ENCODE results near the gene PCSK6.

The PCSK6 gene

DNA sequence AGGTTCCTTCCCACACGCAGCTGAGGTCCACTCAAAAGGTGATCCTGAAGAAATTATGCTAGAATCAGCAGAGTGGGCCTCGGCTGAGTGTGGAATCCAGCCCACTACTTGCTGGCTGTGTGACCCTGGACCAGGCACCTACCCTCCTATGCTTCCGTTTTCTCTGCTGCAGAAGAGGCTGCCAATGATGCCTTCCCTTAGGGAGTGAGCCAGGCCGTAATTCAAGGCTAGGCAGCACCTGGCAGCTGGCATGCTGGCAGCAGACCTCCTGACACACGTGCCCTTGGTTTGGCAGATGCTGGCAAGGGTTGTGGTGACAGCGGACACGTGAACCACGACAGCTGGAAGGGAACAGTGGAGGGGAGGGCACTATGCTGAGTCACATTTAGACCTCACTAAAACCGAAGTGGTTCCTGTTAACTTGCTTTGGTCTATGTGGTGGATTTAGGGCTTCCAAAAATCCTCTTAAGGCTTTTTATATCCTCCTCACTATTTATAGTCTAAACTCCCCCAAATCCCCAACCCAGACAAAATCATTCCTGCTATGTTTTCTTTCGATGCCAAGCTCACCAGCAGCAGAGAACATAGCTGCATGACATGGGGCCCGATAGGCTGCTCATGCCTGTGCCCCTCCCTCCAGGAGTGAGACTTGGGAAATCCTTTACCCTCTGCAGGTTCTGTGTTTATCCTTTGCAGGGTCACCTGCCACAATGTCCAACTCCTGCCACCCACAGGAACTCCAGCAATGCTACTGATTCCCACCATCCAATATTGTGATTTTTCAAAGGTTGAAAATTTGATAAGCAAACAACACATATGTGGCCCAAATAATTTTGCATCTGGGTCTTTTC is 10.6 kb upstream of the PCSK6 start:
- no peak overlapping the region for H3K4me3 ChIP-seq (ENCODE audit: low read depth, low read length)

DNA sequence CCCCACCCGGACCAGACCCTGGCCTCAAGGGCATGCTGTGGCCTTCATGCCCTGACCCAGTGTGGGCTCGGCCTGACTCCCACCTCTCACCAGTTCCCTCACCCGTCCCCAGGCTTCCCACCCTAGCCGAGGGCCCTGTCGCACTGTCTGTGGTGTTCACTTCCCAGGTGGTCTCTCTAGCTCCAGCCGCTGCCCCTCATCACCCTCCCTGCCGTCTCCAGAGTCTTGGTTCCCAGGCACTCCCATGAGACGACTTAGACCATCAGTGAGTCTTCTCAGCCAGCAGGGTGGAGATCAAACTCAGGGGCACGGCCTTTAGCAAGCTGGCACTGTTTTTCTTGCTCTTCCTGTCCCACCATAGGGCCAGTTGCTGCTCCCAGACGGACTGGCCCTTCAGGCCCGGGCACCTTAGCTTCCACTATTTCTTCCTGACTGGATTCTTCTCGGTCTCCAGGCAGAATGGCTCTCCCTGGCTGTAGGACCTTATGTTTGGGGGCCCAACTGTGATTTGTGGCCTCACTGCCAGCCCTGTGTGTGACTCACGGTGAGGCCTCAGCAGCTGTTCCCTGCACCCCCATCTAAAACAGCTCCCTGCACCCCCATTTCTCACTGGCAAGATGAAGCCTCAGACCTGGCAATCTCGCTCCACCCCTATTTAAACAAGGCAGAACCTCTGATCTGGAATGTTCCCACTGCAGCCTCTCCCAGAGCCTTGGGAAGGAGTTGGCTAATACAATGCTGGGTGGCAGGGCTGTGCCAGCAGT is 9.4 kb upstream of the PCSK6 start:
- no peak overlapping the region for H3K4me3 ChIP-seq (ENCODE audit: low read depth, low read length)

DNA sequence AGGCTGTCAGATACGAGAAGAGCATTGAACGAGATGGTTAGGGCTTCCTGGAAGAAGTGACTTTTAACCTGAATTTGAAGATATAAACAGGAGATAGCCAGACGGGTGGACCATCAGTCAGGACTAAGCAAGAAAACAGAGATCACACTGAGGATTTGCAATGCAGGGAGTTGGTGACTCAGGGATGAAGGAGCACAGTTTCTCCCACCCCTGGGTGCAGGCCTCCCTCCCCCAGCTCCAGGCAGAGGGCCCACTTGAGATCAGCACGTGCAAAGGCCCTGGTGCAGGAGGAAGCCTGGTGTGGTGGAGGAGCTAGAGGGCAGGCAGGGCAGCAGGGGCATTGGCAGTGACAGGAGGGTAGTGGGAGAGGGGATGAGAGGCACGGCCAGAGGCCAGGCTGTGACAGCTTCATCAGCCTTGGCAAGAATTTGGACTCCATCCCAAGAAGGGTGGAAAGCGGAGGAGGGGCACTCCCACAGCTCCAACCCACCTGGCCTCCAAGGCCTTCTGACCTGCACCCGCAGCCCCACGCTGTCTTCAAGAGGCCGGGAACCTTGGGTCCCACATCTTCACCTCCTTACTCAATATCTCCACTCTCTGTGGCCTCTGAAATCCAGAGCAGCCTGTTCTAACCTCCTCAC is 8.7 kb upstream of the PCSK6 start:
- H3K4me3 ChIP-seq (ENCODE audit: low read depth, low read length): no peak overlapping the region

DNA sequence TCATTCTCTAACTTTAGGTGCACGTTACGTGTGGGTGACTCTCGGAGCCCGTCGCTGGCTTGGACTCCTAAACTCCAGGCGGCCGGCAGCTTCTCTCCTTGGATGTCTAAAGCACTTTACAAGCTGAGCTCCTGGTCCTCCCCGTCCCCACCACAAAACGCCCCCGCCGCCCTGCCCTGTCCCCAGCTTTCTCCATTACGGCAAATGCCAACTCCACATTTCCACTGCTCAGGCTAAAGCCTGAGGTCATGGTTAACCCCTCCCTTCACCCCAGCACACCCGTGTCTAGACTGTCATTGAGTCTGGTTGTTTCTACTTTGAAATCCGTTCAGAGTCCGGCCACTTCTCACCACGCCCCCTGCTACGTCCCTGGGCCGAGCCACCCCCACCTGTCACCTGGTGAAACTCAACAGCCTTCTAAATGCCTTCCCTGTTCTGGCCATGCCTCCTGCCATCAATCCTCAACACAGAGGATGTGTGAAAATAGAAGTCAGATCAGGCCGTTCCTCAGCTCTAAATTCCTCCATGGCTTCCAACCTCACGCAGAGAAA is 8.1 kb upstream of the PCSK6 start:
- no peak overlapping the region for H3K4me3 ChIP-seq (ENCODE audit: low read depth, low read length)

DNA sequence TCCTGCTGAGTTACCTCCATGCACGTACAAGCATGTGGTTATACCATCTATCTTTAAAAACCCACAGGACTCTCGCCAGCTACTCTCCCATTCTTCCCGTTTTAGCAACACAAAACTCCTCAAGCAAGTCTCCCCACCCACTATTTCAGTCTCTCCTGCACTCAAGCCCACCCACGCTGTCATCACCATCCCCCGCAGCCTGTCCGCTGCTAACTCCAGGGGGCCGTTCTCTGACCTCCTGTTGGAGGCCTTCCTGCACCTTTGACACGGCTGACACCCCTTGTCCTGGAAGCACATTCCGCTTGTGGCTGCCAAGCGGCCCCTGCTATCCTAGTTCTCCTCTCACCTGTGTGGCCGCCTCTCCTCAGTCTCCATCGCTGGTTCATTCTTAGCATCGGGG is 7.5 kb upstream of the PCSK6 start:
- H3K4me3 ChIP-seq (ENCODE audit: low read depth, low read length): no peak overlapping the region

DNA sequence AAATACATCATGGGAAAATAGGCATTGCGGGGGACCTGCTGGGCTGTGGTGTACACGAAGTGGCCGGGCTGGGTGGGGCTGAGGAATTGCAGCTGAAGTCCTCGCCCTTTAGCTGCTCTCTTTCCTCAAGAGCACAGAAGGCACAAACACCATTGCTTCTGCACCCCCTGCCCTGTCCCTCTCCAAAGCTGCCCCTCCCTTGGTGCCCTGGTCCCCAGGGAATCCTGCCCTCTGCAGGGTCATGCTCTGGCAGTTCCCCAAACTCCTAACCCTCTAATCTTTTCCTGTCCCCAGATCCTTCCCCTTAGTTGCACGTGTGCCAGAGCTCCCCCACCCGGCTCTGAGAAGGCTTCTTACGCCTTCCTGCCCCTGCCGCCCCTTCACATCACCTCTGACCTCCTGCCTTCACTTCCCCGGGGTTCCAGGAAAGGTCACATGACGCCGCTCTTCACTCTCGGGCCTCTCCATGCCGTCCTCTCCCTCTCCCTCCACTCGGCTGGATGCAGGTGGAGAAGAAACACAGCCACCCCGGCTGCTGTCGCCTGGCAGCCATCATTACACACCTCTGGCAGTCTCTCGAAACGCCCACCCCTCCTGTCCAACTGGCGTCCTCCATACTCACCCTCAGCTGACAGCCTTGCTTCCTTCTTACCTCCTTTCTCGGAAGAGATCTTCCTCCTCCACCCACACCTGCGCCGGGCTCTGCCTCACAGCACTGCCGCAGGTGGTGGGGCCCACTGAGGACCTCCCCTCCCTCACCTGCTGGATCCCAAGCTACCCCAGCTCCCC is 6.9 kb upstream of the PCSK6 start:
- H3K4me3 ChIP-seq (ENCODE audit: low read depth, low read length): no peak overlapping the region

DNA sequence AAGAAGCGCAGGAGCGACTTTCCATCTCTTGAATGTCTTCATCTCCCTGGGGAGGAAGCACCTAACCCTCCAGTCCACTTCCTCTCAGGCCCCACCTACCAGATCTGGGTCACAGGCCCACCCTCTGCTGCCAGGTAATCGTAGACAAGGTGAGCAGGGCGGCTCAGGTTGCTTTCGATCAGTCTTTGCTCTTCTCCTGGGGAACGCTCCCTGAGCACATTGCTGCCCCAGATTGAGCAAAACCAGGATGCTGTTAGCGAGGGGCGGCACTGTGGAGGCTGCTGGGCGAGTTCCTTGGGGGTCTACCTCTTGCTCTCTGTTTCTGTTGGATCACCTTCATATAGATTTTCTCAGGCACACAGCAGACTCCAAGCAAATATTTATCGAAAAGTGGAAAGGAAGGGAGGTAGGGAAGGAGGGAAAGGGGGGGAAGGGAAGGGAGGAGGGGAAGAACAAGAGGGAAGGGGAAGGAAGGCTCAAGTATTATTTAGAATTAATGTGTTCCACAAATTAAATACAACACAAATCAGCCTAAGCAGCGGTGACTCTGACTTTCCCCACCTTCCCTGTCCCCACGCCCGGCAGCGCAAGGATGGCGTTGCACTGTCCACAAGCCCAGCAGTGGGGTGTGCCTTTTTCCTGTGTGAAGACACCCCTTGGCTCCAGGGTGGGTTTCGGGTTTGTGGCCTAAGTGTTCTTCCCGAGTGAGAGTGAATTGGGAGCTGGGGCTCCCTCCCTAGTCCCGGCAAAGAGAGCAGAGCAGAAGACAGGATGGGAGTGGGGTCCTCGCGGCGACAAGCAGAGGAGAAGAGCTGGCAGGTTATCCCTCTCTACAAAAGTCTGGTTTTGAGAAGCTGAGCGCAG is 6.1 kb upstream of the PCSK6 start:
- no peak overlapping the region for H3K4me3 ChIP-seq (ENCODE audit: low read depth, low read length)

DNA sequence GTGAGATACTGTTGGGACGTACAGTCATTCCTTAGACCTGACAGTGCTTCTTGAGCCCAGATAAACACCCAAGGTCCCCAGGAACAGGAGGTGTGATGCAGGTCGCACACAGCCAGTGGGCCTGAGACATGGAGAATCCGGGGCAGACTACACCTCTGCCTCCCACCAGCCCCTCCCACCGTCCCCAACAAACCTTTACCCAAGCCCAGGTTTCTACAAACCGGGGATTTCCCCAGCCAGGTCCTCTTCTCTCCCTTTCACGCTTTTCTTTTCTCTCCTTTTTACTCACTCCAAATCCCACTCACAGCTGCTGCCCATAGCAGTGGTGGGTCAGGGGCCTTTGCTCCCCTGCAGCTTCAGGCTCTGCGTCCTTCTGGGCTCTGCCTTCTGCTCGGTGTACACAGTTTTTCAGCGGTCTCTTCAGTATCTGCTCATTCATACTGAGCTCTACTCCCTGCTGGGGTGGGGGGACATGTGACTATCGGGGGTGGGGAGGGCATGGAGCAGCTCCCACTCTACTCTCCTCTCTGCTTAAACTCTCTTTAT is 4.8 kb upstream of the PCSK6 start:
- no peak overlapping the region for H3K4me3 ChIP-seq (ENCODE audit: low read depth, low read length)

DNA sequence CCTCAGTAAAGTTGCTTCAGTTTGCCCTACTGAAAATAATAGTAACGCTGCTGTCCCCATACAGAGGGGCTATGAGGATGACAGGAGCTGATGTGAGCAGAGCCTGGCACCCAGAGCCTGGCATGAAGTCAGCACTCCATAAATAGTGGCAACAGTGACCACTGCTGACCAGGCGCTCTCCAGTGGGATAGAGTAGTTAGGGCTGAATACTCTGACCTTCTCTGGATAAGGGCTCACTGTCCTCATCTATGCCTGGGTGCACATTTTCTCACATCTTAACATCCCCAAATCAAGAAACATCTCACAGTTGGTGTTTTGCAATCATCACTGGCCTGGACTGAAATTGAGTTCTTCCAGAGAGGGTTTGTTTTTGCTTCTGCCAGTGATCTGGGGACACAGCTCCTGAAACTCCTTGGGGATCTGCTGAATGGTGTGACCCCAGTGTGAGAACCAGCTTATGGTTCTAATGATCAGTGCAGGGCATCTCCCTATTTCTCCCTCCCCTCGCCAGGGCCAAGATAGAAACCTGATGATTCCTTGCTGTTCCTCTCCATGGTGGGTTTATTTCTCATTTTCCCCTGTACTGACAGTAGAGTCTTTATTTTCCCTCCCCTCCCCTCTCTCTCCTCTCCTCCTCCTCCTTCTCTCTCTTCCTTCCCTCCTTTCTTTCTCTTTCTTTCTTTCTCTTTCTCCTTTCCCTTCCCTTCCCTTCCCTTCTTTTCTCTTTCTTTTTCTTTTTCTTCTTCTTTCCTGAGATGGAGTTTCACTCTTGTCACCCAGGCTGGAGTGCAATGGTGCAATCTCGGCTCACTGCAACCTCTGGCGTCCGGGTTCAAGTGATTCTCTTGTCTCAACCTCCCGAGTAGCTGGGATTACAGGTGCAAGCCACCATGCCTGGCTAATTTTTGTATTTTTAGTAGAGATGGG is 3.5 kb upstream of the PCSK6 start:
- no peak overlapping the region for H3K4me3 ChIP-seq (ENCODE audit: low read depth, low read length)

DNA sequence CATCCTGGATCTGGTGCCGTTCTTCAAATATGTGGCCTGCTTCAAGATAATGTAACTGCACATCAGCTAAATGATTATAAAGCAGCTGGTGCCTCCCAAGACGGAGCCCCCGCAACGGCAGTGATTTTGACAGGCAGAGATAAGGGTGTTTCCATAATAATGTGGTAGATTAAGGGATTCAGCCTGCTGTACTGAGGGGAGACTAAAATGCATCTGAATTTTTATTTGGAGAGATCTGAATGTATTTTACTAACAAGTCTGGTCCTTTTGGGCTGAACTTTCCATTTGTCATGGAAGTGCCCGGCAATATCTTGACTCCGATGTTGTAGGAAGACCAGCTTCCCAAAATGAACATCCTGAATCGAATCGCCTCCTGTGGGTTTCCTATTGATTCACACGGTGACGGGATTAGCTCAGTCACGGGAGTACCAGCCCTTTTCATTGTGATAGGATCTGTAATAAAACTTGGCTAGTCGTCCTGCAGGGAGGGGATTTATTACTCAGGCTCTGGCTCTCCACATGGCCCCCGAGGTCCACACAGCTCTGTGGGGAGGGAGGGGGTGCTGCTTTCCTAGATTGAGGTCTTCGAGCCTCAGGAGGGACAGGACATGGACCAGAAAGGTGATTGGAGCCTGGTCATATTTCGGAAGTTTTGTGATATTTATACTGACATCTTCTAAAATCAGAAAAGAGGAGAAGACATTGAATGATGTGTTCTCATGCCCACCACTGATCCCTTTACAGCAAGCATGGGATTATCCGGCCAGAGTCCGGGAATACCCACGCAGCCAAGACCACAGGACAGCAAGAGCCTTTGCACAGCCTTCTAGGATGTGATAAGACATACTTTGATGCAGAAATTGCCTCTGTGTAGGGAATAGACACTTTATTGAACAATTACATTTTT is 2.5 kb upstream of the PCSK6 start:
- no peak overlapping the region for H3K4me3 ChIP-seq (ENCODE audit: low read depth, low read length)

DNA sequence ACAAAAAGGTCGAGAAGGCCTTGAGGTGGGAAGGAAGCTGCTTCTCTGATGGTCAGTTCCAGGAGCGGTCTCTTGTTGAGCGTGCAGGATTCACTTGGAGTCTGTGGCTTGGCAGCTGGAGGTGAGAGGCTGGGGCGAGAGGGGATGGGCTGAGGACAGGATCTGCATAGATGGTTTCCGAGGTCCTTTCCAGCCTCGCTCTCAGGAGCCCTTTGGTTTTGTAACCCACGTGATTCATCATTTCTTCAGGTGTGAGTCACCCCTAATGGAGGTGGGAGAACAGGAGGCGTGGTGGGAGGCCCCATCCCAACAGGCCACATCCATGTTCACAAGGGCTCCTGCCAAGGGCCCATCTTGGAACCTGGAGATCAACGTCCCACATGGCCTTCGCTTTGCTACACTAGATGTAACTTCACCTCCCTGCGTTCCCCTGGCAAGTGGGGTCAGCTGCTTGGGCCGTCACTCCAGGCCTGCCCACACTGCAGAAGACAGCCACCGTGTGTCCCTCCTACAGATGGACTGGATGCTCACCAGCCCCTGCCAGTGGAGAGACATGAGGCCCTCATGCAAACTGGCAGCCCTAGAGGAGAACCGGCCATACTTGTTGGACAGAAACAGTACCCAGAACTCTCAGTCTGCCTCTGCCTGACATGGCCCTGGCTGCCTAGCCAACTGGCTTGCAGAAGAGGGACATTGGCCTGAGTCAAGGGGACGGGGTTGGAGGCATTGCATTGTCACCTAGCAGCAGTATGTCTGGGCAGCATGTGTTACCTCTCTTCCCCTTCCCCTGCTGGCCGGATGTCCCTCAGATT is 1.6 kb upstream of the PCSK6 start:
- H3K4me3 ChIP-seq (ENCODE audit: low read depth, low read length): no peak overlapping the region

DNA sequence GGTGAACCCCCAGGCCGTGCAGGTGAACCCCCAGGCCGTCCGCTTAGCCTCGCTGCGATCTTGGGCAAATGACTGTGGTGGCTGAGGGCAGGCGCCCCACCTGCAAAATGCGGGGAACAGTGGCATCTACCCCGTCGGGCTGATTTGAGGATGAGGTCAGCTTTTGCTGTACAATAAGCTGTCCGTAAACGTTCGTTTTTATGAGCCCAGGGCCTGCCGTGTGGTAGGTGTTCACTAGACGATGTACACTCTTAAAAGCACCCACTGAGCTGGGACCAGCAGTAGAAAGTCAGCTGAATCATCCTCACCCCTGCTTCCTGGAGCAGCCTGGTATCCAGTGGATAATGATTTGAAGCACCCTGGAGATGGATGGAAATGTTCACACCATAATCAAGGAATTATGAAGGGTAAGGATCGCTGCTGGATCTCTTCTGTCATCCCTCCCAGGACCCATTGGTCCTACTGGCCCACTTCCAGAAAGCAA is 943 bp upstream of the PCSK6 start:
- no peak overlapping the region for H3K4me3 ChIP-seq (ENCODE audit: low read depth, low read length)

DNA sequence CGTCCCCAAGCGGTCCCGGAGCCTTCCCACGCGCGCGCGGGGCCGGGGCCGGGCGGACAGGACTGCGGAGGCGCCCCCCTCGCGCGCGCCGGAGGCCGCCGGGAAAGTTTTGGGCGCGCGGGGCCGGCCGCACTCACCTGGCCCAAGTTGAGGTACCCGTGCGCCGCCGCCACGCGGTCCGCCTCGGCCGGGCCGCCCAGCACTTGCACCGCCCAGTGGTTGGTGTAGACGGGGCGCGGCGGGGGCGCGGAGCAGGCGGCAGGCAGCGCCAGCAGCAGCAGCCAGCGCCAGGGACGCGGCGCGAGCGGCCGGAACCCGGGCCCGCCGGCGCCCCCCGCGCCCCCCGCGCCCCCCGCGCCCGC is 289 bp downstream of the PCSK6 start:
- no peak overlapping the region for H3K4me3 ChIP-seq (ENCODE audit: low read depth, low read length)

DNA sequence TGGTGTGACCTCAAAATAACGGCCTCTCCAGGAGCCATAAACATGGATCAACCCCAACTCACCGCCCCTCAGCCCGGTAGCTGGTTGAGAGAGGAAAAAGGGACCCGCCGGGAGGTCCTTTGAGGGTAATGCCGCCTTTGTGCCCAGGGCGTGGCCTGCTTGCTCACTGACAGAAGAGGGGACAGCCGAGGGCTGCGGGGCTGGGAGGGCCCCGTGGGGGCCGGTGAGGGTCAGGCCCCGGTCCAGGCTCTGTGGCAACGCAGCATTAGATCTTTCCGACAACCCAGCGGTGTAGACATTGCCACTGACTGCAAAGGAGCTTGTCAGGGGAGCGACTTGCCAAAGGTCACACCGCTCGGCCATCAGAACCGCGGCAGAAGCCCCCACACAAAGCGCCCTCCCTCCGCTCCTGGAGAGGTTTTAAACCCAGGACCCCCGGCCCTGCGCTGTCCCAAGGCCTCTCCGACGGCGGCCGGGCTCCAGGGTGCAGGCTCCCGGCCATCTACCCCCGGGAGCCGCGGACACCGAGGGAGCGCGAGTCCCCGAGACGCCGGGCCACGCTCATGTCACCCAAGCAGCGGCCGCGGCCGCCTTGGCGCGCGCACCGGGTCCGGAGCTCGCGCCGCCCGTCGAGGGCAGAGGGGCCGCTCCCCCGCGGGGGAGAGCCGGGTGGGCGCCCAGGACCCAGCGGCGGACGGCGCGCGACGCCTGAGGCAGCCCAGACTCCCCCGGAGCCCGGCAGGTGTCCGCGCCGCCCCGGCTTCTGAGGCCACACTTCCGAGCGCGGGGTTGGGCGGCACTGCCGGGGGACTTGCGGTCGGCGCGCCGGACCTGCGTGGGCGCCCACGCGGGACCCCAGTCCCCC is 975 bp downstream of the PCSK6 start:
- peak overlapping the region; percentile 24 for H3K4me3 ChIP-seq (ENCODE audit: low read depth, low read length)

DNA sequence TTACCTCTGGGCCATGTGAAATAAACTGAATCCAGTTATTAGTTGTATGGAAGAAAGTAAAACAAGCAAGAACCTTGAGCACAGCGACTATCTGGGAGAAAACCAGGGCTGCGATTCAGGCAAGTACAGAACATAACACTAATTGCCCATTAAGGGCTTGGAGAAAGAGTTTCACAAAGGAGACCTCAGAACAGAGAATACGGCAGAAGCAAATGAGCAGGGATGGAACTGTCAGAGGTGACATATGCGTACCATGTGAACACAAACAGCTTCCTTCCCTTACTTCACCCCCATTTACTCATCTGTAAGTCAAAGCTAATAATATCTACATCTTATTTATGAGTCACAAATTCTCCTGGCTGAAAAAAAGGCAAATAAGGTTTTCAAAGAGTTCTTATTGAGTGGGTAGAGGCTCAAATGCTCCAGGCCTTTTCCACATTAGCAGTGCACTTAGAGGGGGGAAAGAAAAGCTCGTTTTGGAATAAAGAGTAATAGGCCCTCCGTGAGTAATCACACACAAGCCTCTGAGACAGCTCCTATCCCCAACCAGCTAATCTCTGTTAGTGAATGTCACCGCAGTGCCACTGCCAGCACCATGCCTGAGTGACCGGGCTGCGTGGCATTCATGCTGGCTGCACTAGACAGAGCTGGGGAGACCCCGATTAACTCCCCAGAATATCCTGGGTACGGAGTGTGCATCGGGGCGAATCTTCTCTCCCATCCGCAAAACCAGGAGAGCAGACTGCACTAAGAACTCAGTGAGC is 2.6 kb downstream of the PCSK6 start:
- no peak overlapping the region for H3K4me3 ChIP-seq (ENCODE audit: low read depth, low read length)
